Activated CD4-positive, alpha-beta T cell treated with anti-CD3 and anti-CD28 coated beads, Interleukin-10, Interleukin-2, amounts not matched to agents 100 ng/mL and 50 ng/mL, durations not matched to agents 16 hours and 8 hours (primary cell): ENCODE results near the gene SCN1A.
"Not testable (repeated sequence)": the region's sequence is repeated elsewhere in the genome, so short reads cannot be mapped to it uniquely, and the experiment has no call there.

Experiments used
- DNase-seq: peaks from one replicate; pipeline ENCODE4 v3.0.0-alpha.2; 2020

Gene SCN1A

DNA sequence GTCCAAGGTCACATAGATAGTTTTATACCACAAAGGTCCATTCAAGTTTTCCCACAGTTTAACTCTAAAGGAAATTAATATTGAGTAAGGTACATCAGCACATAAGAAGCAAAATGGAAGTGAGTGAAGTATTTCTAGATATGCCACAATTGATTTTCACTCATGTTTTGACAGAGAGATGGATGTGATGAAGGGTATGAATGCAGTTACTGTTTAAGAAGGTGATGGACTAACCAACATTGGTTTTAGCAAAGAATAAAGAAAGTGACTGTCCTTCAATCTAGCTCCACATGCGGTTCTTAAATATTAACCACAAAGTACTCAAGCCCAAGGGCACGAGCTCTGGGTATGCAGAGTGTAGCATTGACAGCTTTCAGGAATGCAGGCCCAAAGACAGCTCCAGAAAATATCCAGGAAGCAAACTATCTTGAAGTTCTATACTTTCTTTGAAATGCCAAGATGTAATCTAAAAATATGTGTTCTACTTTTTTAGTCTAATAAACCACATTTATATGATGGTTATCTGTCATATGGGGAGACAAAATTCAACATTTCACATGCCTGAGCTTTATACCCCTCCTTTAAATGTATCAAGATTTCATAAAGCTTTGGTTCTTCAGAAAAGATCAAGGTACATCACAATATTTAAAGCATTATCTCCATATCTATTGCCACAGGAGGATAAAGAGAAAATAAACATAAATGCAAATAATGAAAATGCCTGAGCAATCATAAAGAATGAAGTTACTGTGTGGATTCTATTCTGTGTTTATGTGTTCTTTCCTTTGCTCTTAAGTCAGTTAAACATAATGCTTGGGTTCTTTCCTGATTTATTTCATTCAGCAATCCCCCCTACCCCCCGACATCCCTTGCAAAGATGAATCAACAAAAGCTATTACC lies 6.7 kb upstream of the SCN1A start:
- no peak for DNase-seq

DNA sequence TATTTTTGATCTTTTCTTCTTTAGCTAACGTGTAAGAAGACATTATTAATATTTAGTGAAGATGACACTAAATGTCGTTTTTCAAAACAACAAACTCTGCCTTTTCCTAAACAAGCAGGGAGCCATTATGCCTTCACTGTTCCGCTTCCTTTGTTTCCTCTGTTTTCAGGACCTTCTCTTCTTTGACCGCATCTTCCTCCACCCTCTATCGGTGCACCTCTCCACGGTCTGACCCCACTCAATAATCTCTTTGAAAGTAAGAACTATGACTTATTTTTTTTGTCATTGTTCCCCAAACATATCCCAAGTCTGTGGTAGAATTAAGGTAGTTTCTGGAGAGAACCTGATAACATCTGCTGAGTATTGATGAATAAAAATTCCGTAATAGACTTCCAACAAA lies 5.8 kb upstream of the SCN1A start:
- no peak for DNase-seq

DNA sequence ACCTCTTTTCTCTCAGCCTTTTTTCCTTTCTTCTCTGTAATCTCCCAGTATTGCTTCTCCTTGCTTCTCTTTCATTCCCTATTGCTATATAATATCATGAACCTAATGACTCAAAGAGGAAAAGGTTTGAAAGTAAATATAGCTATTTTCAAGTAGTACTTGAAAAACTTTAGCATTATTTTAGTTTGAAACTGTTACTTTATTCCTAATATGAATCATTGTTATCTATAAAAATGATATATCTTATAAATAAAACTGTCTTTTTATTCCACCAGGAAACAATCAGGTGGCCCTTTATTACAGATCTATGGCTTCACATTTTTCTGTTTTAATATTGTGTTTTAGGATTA lies 311 bp upstream of the SCN1A start:
- no peak for DNase-seq

DNA sequence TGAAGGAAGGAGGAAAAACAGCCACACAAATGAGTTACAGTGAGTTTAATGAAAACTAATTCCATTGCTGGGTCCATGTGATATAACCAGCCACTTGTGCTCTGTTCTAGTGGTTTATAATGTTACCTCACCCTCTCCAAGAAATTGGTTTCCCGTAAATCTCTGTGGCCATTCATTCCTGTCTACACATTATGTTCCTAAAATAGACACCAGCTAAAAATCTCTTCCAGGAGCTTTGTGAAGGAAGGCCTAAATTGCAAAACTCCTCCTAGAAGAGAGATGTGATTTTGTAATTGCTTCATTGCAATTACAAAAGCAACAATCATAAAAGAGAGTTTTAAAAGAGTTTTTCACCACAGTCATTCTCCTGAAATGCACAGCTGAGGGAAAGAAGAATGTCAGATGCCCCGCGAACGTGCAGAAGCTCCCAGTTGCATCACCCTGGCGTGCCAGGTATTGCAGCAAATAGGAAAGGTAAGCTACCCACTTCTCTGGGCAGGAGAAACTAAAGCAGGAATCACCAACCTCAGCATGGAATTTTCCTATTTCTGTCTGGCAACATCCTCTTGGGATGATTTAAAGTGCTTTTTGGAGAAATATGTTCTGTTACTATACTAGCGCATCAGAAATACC lies 1.7 kb downstream of the SCN1A start:
- no peak for DNase-seq

DNA sequence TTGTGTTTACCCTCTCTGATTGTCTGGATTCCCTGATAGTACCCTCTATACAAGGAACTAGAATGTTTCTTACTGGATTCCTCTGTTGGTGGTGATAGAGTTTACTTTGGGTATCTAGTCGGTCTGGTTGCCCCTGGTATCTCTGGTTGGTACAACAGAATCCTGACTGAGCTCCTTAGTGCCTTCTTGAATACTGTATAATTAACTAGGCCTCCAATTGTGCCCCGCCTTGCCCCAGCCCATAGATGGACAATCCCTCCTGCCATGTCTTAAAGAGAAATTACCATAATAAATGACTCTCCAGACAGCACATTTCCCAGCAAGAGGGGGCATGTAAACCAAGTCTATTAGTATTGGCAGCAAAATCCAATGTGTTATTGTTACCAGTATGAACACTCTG lies 2.3 kb downstream of the SCN1A start:
- no peak for DNase-seq

DNA sequence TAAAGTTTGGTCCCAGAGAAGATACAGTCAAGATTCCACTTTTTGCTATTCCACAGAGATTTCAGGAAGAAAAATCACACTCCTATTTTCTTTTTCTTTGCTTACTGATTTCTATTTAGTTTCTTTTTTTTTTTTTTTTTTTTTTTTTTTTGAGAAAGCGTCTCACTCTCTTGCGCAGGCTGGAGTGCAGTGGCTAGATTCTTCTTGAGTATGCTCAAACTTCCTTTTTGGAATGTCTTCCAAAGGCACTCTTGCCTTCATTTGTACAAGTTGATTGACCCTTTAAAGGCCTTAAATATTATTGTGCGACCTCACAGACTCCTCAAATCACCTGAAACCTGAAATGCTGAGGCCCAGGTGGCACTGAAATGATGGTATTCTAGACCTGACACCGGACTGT lies 9.6 kb downstream of the SCN1A start:
- no peak for DNase-seq

DNA sequence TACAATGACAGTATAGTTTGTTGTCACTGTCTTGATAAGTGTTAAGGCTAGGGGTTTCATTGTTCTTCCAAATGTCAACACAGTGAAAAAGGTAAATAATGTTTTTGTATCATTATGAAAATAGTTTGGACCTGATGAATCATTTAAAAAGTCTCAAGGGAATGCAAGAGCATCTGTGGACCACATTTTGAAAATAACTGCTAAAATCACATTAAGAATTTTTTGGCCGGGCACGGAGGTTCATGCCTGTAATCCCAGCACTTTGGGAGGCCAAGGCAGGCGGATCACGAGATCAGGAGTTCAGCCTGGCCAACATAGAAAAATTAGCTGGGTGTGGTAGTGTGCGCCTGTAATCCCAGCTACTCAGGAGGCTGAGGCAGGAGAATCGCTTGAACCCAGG lies 10.3 kb downstream of the SCN1A start:
- DNase-seq = no peak

DNA sequence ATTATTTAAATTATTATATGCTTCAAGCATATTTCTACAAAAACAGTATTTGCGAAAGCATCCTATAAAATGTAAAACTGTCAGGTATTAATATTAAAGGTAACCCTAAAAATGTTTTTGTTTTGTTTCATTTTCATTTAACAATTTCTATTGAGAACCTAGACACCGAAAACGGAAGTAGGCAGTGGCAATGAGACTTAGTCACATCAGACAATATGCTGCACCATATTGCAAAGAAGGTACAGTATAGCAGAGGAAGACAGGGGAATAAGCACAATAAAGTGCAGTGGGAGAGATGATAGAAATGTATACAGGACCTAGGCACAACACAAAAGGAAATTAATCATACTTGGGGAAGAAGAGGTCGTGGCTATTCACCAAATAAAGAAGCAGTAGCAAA lies 12.2 kb downstream of the SCN1A start:
- DNase-seq = no peak

DNA sequence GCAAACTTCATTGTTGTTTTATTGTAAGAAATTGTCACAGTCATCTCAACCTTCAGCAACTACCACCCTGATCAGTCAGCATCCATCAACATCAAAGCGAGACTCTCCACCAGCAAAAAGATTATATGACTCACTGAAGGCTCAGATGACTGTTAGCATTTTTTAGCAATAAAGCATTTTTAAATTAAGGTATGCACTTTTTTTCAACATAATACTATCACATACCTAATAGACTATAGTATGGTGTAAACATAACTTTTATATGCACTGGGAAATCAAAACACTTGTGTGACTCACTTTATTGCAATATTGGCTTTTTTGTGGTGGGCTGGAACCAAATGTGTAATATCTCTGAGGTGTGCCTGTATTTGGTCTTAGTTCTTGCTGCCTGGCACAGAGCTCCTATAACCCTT lies 15.6 kb downstream of the SCN1A start:
- DNase-seq = peak; percentile 73

DNA sequence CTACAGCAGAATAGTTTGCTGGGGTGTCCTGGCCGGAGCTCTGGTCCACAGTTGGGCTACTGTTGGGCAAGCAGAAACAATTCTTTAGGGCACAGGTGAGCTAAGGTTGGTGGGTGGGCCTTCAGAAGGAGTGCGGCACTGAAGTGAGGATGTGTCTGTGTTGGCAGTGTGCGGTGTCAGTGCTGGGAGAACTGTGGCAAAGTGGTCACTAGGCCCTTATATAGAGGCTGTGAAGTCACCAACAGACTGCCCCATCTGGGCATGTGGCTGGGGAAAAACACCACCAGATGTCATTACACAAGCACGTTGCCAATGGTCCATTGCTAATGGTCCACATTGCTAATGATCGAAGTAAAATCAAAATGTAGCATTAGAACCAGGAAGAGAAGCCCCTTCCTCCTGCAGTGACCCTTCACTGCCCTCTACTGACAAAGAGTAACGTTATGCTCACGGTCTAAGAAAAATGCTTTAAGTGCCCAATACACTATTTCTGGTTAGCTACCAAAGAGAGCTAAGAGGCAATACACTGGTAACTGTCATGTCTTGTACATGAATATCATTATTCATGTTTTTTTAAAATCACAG lies 21.3 kb downstream of the SCN1A start:
- DNase-seq = no peak

DNA sequence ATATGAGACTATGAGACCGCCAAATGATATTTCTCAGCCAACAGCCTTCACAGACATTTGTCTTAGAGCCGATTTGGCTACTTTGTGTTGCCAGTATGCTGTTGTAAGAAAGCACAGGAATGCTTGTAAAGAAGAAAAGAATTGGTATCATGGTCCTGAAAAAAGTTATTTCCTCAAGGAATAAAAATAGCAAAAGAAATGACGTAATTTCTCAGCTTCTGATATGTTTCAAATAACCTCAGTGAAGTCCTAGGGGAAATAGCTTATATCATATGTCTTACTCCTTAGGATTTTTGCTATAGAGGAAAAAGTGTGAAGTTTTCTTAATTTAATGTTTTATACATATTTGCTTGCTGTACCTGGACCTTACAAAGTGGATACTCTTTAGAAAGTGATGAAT lies 23.0 kb downstream of the SCN1A start:
- no peak for DNase-seq

DNA sequence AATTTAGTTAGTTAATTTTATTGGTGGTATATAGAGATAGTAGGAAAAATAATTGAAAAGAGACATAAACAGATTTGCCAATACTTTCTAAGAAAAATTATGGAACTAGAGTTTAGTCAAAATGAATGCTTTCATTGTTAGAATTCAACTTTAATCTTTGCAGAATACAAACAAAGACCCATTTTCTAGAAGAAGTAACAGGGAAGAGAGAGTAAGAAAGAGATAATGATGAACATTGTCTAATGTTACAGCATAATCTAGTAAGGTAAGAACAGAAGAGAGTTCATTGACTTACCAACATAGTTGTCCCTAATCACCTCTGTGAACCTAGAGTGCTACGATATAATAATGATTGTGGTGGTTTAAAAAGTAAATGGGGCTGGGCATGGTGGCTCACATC lies 23.7 kb downstream of the SCN1A start:
- DNase-seq = no peak

DNA sequence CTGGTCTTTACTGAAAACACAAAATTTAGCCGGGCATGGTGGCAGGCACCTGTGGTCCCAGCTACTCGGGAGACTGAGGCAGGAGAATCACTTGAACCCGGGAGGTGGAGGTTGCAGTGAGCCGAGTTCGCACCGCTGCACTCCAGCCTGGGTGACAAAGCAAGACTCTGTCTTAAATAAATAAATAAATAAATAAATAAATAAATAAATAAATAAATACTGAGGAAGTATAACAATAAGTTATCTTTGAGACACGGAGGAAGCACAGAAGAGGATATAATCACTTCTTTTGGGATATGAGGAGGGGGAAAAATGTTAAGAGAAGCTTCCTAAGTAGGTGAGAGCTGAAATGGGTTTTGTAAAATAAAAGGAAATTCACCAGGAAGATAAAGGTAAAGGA lies 24.5 kb downstream of the SCN1A start:
- DNase-seq = not testable (repeated sequence)

DNA sequence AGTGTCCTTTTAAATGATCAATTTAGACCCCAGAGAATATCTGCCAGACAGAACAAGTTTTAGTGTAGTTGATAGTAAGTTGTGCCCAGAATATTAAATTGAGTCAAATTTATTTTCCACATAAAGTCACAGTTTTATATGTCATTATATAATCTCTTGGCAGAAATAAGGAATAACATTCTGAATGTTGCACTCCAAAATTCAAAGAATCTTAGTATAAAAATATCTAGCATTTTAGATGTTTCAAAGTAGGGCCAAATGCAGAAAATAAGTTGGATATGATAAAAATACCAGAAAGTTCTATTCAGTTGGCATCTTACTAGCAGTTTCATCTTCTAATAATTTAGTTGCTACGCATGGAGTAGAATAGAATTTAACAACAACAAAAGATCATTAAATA lies 33.5 kb downstream of the SCN1A start:
- no peak for DNase-seq

DNA sequence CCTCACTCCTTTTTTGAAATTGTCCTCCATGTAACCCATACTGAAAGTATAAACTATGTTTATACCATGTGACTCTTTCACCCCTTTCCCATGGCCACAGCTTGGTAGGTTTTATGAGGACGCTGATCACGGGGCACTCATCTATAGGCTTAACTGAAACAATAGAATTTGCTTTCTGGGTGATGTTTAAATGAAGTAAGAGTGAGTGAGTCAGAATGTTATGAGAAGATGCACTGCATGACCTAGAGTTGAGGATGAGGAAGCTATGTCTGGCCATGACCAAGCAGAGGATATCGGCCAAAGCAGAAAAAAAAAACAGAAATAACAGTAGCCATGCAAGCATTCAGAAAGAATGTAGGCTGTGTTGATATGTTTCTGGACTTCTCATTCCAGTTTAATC lies 34.9 kb downstream of the SCN1A start:
- no peak for DNase-seq

DNA sequence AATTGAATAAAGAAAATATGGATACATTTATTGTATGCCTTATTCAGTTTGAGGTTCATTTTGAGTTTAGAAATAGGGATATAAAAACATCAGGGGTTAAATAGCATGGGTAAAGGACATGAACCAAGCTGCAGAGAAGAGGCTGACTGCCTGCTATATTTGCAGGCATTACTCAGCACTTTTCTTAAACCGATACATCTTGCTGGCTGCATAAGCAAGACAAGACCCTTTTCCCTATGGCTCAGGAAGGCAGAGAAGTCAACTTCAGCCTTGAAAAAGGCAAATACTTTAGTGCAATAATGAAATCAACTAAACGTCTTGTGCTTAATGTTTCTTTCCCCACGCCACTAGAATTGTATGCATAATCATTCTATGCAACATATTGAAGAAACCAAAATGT lies 36.4 kb downstream of the SCN1A start:
- DNase-seq = no peak

DNA sequence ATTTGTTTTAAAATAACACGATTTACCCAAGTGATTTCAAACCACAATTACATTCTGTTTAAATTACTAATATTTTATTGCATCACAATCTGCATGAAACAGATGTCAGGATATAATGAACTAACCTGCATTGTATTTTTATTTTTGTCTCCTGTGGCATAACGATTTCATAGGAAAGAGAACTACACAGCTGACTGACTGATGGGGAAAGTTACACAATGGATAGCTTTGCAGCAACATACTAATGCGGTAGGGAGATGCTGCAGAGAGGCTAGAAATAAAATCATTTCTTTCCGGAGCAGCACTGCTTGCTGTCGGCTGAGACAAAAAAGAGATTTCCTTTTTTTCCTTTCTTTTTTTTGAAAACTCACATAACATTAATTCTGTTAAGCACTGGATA lies 36.9 kb downstream of the SCN1A start:
- no peak for DNase-seq

DNA sequence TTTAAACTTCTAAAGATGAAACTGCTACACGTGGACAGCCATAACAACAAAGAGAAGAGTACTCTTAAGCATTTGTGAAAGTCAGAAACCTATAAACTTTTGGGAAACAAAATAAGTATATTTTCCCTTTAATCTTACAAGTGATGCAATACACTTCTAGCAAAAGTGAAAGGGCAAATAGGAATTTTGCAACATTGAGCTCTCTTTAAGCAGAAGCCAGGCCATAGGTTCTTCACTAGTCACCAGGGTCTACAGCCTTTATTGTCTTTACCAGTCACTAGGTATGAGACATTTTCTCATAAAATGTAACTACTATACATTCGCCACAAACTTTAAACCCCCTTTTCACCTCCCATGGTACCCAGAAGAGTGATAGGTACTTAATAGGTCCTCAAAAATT lies 37.5 kb downstream of the SCN1A start:
- no peak for DNase-seq

DNA sequence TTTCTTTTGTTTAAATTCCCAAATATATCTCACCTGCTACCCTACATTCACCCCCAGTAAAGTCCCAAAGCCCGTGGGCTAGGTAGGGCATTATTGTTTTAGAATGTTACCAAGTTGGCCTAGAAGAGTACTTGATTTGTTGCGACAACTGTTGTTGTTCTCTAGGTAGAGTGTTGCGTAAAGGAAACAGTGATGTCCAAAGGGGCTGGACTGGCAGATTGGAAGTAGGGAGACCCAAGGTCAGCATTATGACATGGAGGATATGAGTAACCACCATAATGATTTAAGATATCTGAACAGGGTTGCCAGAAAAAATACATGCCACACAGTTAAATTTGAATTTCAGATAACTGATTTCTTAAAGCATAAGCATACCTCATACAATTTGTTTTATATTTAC lies 39.2 kb downstream of the SCN1A start:
- DNase-seq = no peak

DNA sequence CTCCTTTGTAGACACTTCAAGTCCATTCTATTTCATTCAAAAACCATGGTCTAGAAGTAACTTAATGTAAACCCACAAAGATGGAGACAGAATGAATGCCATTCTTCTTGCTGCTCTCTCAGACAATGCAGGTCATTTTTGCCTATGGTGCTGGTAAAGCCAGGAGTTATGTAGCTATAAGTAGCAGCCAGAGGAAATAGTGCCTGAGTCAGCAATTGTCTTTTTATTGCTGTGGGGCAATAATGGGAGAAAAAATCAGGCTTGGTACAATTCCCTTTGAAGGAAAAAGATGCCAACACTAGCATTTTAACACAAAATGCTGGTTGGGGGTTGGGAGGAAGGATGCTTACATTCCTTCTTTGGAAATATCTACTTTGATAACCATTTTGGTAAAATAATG lies 43.5 kb downstream of the SCN1A start:
- no peak for DNase-seq

DNA sequence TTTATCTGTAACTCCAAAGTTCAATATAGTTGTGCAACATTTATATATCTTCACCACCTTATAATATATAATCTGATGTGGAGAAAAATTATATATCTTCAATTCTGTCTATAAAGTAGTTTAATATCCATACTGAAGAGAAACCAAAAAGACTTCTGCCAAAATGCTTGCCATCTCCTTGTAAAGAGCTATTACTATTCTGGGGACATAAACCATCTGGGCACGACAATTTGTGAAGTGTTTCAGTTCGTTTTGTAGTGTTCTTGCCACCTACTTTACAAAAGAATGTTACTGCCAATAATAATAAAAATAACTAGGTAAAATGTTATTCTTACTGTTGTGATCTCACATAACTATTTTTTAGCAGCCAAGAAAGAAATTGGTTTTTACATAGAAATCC lies 45.1 kb downstream of the SCN1A start:
- no peak for DNase-seq

DNA sequence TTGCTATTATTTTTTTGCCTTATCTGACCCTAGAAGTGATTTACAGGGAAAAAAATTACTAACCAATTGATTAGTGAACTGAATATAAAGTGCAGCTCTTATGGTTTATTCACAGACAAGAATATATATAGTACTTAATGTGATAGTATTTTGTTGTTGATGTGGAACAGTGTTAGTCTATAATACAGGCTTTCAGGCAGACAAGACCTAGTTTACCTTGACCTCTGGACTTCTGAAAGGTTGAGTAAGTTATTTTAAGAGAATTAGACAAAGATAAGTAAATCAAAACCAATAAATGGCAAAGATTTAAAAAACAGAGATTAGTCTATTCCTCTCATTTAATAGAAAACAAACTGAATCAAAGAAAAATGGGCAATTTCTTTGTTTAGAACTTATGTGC lies 46.0 kb downstream of the SCN1A start:
- DNase-seq = no peak

DNA sequence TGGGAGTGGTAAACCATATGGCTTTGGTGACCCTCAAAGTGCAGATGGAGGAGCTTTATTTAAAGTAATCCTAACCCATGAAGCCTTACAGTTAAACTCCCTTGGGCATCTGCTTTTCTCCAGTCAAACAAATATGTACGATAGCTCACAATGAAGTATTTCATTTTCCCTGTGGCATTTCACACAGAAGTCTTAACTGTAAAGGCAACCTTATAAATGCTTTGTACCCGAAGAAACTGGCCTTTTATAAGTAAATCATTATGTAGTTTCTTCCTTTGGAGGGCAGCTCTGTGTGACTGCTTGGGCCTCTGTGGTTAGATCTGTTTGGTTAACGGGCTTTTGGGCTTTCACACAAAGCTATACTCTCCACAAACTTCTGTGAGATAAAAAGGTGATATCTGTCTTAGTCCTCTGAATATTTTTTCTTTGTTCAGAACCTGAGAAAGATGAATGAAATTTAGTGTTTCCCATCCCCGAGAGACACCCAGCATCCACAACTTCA lies 46.6 kb downstream of the SCN1A start:
- DNase-seq = no peak

DNA sequence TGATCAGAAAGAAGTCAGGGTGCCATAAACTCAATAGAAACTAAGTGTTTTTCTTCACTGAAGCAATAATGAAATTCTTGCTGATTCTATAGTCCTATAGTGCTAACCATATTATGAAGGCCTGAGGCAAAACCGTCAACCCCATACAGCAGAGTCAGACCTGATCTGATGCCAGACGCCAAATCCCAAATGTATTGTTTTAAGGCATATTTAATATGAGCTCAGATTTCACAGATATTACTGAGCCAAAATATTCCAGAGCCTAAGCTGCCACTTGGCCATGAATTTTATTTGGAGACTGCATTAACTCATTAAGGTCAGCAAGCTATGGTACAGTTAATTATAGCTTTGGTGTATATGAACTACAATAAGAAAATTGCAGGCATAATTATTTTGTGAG lies 53.4 kb downstream of the SCN1A start:
- no peak for DNase-seq
